Uterine smooth muscle cell (primary cell): ENCODE results near the gene GRIA1. TPM values are rescaled to one million over a fixed set of nuclear protein-coding genes. Genes with fewer than 3 reads are reported as not detected.

Experiments used
- total RNA-seq: library from RNA; depleted of rRNA; stranded (reverse); fragments of >200 nt; gene quantifications from 2 replicates; pipeline ENCODE4 v1.2.3, GENCODE V29; 2014

GRIA1 gene
- total RNA-seq = 0.44 and 0.50 TPM in 2 replicates

GRCh38 chr5:153490118-153491037, at the start of gene GRIA1:
GRIA1 (plus strand) TSS chr5:153490670.

